HEK293 (cell line): ENCODE data around the gene GRIK4.

ENCODE experiments used
- CTCF ChIP-seq: fragments of 450-650 bp; formaldehyde crosslinking; IDR thresholded peaks from 2 replicates; pipeline ENCODE4 v1.5.1; 2016; ENCODE audit warnings: missing biosample characterization, missing genetic modification characterization
- TCF7L2 ChIP-seq: IDR thresholded peaks from 2 replicates; pipeline ENCODE4 v1.6.1; 2011; ENCODE audit warnings: low read depth, mild to moderate bottlenecking, inconsistent platforms, low read length, moderate library complexity, borderline replicate concordance

GRCh38 chr11:120562806-120563425 lies 51.4 kb downstream of the GRIK4 start:
- no peak for TF ChIP-seq CTCF (tag by site-specific recombination)
- no peak for TF ChIP-seq TCF7L2
